PFSK-1 (cell line): ENCODE data around the gene MT1E.

ENCODE experiments used
- POLR2AphosphoS5 ChIP-seq: IDR thresholded peaks from 2 replicates; pipeline ENCODE4 v1.6.1; 2012; ENCODE audit warnings: low read depth, mild to moderate bottlenecking, control low read depth, low read length, moderate library complexity
- SIN3A ChIP-seq: IDR thresholded peaks from 2 replicates; pipeline ENCODE4 v1.6.1; 2012; ENCODE audit warnings: mild to moderate bottlenecking, low read length, moderate library complexity, borderline replicate concordance; ENCODE audit not compliant: insufficient read depth
- TF ChIP-seq, protein P1 (sequence below), 2 experiments: IDR thresholded peaks; 2 replicates each; pipeline versions ENCODE4 v1.6.1 to v1.8.0; 2011 to 2012; ENCODE audit warnings: low read depth in 2 of 2, low read length in 2 of 2, control low read depth in 1 of 2, inconsistent platforms in 1 of 2, mild to moderate bottlenecking in 1 of 2, moderate library complexity in 1 of 2; ENCODE audit not compliant: insufficient read depth in 1 of 2

DNA sequence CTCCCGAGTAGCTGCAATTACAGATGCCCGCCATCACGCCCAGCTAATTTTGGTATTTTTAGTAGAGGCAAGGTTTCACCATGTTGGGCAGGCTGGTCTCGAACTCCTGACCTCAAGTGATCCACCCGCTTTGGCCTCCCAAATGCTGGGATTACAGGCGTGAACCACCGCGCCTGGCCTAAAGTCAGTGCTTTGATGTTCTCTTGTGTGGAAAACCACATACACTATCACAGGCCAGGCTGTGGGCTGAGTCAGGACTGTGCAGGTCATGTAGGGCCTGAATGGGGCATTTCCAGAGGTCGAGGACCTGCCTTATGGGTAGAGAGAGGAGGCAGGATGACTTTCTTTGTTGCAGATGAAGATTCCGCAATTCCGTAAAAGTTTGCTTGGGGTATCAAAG is 41.3 kb upstream of the MT1E start:
- no peak for TF ChIP-seq POLR2AphosphoS5
- TF ChIP-seq, protein P1, sequence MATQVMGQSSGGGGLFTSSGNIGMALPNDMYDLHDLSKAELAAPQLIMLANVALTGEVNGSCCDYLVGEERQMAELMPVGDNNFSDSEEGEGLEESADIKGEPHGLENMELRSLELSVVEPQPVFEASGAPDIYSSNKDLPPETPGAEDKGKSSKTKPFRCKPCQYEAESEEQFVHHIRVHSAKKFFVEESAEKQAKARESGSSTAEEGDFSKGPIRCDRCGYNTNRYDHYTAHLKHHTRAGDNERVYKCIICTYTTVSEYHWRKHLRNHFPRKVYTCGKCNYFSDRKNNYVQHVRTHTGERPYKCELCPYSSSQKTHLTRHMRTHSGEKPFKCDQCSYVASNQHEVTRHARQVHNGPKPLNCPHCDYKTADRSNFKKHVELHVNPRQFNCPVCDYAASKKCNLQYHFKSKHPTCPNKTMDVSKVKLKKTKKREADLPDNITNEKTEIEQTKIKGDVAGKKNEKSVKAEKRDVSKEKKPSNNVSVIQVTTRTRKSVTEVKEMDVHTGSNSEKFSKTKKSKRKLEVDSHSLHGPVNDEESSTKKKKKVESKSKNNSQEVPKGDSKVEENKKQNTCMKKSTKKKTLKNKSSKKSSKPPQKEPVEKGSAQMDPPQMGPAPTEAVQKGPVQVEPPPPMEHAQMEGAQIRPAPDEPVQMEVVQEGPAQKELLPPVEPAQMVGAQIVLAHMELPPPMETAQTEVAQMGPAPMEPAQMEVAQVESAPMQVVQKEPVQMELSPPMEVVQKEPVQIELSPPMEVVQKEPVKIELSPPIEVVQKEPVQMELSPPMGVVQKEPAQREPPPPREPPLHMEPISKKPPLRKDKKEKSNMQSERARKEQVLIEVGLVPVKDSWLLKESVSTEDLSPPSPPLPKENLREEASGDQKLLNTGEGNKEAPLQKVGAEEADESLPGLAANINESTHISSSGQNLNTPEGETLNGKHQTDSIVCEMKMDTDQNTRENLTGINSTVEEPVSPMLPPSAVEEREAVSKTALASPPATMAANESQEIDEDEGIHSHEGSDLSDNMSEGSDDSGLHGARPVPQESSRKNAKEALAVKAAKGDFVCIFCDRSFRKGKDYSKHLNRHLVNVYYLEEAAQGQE (IDR thresholded peaks at IDR 0.05; ENCODE audit: insufficient read depth in 1 of 2, low read depth in 2 of 2, low read length in 2 of 2): no peak
- no peak for TF ChIP-seq SIN3A
